ENCODE results near the gene TMPRSS12. TPM values are rescaled to one million over a fixed set of nuclear protein-coding genes. Genes with fewer than 3 reads are reported as not detected.

The TMPRSS12 gene
- total and polyA plus RNA-seq, 2 donors (not counting 1 experiment from before 2014, with no cell fraction given): not detected

- Histone ChIP-seq H3K9ac (ENCODE audit: low read length) (no peak overlapping the region), H3K36me3 (replicated peaks in 1 of 2; ENCODE audit: control extremely low read depth in 1 of 2, control insufficient read depth in 1 of 2, extremely low read depth in 1 of 2, insufficient read depth in 2 of 2, low read length in 1 of 2) (no peaks in the 10 kb centered on the region), H3K4me2 (replicated peaks; ENCODE audit: low read depth, low read length, poor library complexity, severe bottlenecking) (no peak overlapping the region), H3K79me2 (ENCODE audit: control insufficient read depth, insufficient read depth, low read length) (no peaks in the 10 kb centered on the region), H3K4me3 (ENCODE audit: control extremely low read depth in 1 of 5, extremely low read depth in 1 of 5, insufficient read depth in 1 of 5, low read depth in 2 of 5, low read length in 4 of 5) (no peak overlapping the region), H3K27ac (ENCODE audit: low read length in 2 of 2) (no peak overlapping the region), H3K27me3 (replicated peaks in 1 of 4; ENCODE audit: control extremely low read depth in 1 of 4, control insufficient read depth in 3 of 4, insufficient read depth in 4 of 4, low read length in 3 of 4) (no peaks in the 10 kb centered on the region), H2AFZ (ENCODE audit: insufficient read depth, low read depth, low read length, poor library complexity, severe bottlenecking) (no peak overlapping the region), H4K20me1 (ENCODE audit: control insufficient read depth, insufficient read depth, low read length, poor library complexity, severe bottlenecking) (no peaks in the 10 kb centered on the region), H3K4me1 (ENCODE audit: control insufficient read depth in 2 of 2, insufficient read depth in 2 of 2, low read length in 2 of 2) (peaks cover 0 to 8% of the 10 kb centered on the region in 2 donors), H3K9me3 (ENCODE audit: control extremely low read depth in 1 of 3, control insufficient read depth in 2 of 3, insufficient read depth in 1 of 3, low read length in 2 of 3) (peaks cover 0 to 25% (median 20%) of the 10 kb centered on the region in 3 donors)
- ATAC-seq (ENCODE audit: low read depth) (no peak), DNase-seq (no peak)
- POLR2A ChIA-PET: no interaction called here
- CTCF ChIA-PET: no interaction called here
- intact Hi-C loops (cut with micrococcal nuclease): no loop called here
- H3K4me1 Mint-ChIP-seq: peaks cover 10% of the 10 kb centered on the region
- no peak overlapping the region for H3K4me3 Mint-ChIP-seq
- WGBS (ENCODE audit: insufficient coverage): 100% methylated on average over 1 of the region's 3 CpGs
- no peak overlapping the region for H3K27ac Mint-ChIP-seq
- peaks cover 9% of the 10 kb centered on the region for H3K9me3 Mint-ChIP-seq (ENCODE audit: insufficient read depth)
- H3K27me3 Mint-ChIP-seq: no peaks in the 10 kb centered on the region
- TF ChIP-seq EZH2 (IDR thresholded peaks at IDR 0.05; ENCODE audit: borderline replicate concordance, insufficient read depth, low read depth, low read length, poor library complexity, severe bottlenecking) (no peak), CTCF (IDR thresholded peaks at IDR 0.05) (no peak)
Measured at GRCh38 chr12:50916292-50916691, 73.6 kb downstream of the TMPRSS12 start.

GRCh38 chr12:50918584-50919316 lies 76.0 kb downstream of the TMPRSS12 start:
- Histone ChIP-seq H2AFZ (ENCODE audit: insufficient read depth, low read depth, low read length, poor library complexity, severe bottlenecking) (no peak overlapping the region), H3K27ac (ENCODE audit: low read length in 2 of 2) (no peak overlapping the region), H3K79me2 (ENCODE audit: control insufficient read depth, insufficient read depth, low read length) (no peaks in the 10 kb centered on the region), H3K4me1 (ENCODE audit: control insufficient read depth in 2 of 2, insufficient read depth in 2 of 2, low read length in 2 of 2) (peaks cover 19 to 30% of the 10 kb centered on the region in 2 donors), H3K27me3 (replicated peaks in 1 of 4; ENCODE audit: control extremely low read depth in 1 of 4, control insufficient read depth in 3 of 4, insufficient read depth in 4 of 4, low read length in 3 of 4) (no peaks in the 10 kb centered on the region), H3K9ac (ENCODE audit: low read length) (no peak overlapping the region), H3K4me2 (replicated peaks; ENCODE audit: low read depth, low read length, poor library complexity, severe bottlenecking) (no peak overlapping the region), H4K20me1 (ENCODE audit: control insufficient read depth, insufficient read depth, low read length, poor library complexity, severe bottlenecking) (no peaks in the 10 kb centered on the region), H3K36me3 (replicated peaks in 1 of 2; ENCODE audit: control extremely low read depth in 1 of 2, control insufficient read depth in 1 of 2, extremely low read depth in 1 of 2, insufficient read depth in 2 of 2, low read length in 1 of 2) (no peaks in the 10 kb centered on the region), H3K4me3 (ENCODE audit: control extremely low read depth in 1 of 5, extremely low read depth in 1 of 5, insufficient read depth in 1 of 5, low read depth in 2 of 5, low read length in 4 of 5) (no peak overlapping the region), H3K9me3 (ENCODE audit: control extremely low read depth in 1 of 3, control insufficient read depth in 2 of 3, insufficient read depth in 1 of 3, low read length in 2 of 3) (peaks cover 0 to 14% (median 7%) of the 10 kb centered on the region in 3 donors)
- H3K27me3 Mint-ChIP-seq: no peaks in the 10 kb centered on the region
- intact Hi-C loops (cut with micrococcal nuclease): no loop called here
- H3K9me3 Mint-ChIP-seq (ENCODE audit: insufficient read depth): peaks cover 3% of the 10 kb centered on the region
- peaks cover 25% of the 10 kb centered on the region for H3K4me1 Mint-ChIP-seq
- ATAC-seq (ENCODE audit: low read depth) (no peak), DNase-seq (no peak)
- CTCF ChIA-PET: interaction anchor here (1.3 kb wide), 1 partner anchor 68 kb away, joined by 4 read pairs; no protein-coding TSS in a partner anchor
- TF ChIP-seq CTCF (IDR thresholded peaks at IDR 0.05): no peak
- no peak for TF ChIP-seq EZH2 (IDR thresholded peaks at IDR 0.05; ENCODE audit: borderline replicate concordance, insufficient read depth, low read depth, low read length, poor library complexity, severe bottlenecking)
- H3K4me3 Mint-ChIP-seq: no peak overlapping the region
- POLR2A ChIA-PET: no interaction called here
- no peak overlapping the region for H3K27ac Mint-ChIP-seq
- 100% methylated on average over 4 of the region's 5 CpGs for WGBS (ENCODE audit: insufficient coverage)

All from B cell (primary cell).